NCI-H2171 (cell line): ENCODE data around the gene SDR42E1.
"Not testable (repeated sequence)": the region's sequence is repeated elsewhere in the genome, so short reads cannot be mapped to it uniquely, and the experiment has no call there.

Experiments
- DNase-seq: peaks from one replicate; lab custom pipeline; 2025; lab: John Stamatoyannopoulos, UW

Gene SDR42E1

DNA sequence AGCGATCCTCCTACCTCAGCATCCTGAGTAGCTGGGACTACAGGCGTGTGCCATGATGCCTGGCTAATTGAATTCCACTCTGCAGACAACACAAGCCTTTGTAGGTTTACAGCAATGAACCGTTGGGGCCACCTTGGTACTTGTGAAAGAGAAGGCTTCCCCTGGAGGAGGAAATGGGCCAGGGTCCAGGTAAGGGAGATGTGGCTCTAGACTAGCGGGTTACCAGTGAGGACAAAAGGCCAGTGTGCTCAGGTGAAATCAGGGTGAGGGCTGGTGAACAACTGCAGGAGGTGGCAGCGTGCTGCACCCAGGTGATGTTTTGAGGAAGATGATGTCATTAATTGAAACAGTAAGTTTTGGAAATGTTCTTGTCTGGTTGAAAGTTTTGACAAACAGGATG is 6.7 kb downstream of the SDR42E1 start:
- no peak for DNase-seq

DNA sequence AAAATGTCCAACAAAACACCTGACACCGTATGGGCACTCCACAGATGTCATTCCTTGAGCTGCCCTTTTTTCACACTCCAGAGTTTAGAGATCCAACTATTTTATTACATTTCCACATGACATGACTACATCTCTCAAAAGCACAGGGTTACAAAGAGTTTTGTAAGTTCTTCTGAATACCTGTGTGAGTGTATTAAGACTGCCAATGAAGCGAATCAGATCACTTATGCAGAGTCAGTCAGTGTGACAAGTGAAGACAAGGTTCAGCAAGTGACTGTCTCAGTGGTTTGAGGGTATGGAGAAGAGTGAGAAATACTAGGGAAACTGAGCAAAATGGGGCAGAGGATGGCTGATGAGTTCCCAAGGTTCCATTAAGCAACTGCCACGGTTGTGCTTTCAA is 8.4 kb downstream of the SDR42E1 start:
- no peak for DNase-seq

DNA sequence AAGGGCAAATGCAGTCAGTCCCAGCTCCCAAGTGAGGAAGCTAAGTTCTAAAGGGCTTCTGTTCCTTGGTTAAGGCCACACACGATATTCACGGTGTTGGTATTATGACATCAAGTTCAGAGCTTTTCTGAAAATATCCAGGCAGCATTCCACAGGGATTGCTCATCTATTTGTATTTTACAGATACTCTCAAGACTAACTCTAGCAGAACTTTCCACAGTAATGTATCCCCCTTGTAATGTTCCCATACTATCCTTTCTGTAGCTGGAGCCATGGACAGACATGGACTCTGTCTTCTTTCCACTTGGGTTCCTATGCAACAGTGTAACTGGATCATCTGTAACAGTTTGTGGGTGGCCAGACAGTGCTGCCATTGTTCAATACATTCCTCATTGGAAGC is 13.5 kb downstream of the SDR42E1 start:
- no peak for DNase-seq

GRCh38 chr16:81996664-81997509 is 14.4 kb downstream of the SDR42E1 start:
- no peak for DNase-seq

DNA sequence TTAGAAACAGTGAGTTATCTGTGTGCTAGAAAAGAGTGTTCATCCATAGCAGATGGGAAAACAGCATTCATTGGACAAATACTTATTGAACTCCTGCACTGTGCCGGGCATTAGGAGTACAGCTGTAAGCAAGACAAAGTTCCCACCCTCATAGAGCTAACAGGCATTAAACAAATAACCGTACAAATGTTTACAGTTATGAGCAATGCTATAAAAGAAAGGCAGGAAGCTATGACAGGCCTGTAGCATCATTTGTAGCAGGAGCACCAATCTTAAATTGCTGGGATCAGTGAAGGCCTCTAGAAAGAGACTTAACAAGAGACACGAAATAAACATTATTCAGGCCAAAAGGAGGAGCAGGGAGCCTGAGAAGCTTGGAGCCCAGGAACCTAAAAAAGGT is 15.6 kb downstream of the SDR42E1 start:
- no peak for DNase-seq

- no peak for DNase-seq
Observed at GRCh38 chr16:81994485-81994884, 16.8 kb downstream of the SDR42E1 start.

DNA sequence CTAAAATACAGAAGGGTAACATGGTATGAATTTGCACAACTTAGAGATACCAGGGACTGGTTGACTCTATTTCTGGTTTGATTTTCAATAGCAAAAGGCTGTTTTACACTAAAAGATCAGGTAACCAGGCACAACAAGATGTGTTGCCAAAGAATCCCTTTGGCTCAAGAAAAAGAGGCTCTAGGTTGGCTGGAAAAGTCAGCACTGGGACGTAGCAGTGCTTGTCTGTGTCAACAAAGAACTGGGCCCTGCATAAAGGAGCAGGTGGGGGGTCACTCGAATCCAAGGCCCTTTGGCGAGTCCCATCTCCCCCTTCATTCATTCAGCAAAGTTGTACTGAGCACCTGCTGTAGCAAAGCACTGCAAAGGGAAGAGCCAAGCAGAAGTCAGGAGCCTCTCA is 18.4 kb downstream of the SDR42E1 start:
- DNase-seq, result no peak

- no peak for DNase-seq
Observed at GRCh38 chr16:81987706-81988105, 23.6 kb downstream of the SDR42E1 start.

GRCh38 chr16:81987121-81987520 is 24.1 kb downstream of the SDR42E1 start:
- no peak for DNase-seq

- not testable (repeated sequence) for DNase-seq
Observed at GRCh38 chr16:81977335-81977942, 33.8 kb downstream of the SDR42E1 start.

DNA sequence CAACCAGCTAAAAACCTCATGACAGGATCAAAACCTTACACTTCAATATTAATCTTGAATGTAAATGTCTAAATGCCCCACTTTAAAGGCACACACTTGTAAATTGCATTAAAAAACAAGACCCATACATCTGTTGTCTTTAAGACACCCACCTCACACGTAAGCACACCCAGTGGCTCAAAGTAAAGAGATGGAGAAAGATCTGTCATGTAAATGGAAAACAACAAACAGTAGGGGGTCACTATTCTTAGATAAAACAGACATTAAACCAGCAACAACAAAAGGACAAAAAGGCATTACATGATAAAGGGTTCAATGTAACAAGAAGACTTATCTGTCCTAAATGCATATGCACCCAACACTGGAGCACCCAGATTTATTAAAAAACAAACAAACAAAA is 35.6 kb downstream of the SDR42E1 start:
- DNase-seq, result no peak

DNA sequence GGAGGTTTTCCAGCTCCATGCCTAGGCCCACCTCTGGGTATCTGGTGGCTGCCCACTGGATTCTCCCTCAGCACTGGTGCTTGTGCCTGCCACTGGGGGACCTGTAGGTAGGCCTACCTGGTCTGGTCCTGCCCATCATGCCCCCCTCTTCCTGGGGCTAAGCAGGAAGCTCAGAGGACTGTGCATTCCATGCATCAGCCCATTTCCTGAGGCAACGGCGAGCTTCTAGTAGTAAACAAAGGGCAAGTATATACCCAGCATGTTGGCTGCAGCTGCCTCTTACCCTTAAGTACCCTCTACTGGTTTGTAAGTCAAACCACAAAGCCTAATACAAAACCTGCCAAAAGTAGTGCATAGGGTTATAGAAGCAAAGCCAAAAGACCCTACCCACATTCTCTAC is 37.5 kb downstream of the SDR42E1 start:
- no peak for DNase-seq

DNA sequence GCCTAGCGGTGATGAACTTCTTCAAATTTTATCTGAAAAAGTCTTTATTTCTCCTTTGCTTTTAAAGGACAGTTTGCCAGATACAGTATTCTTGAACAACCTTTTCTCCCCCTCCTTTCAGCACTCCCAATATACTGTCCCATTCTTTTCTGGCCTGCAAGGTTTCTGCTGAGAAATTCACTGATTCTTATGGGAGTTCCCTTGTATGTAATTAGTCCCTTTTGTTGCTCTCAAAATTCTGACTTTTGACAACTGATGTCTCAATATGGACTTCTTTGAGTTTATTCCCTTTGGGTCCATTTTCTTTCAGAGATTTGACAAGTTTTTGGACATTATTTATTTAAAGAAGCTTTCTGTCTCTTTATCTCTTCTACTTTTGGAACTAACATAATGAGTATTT is 39.4 kb downstream of the SDR42E1 start:
- no peak for DNase-seq

GRCh38 chr16:81967358-81967757 is 43.9 kb downstream of the SDR42E1 start:
- no peak for DNase-seq

GRCh38 chr16:81964808-81965207 is 46.5 kb downstream of the SDR42E1 start:
- no peak for DNase-seq

DNA sequence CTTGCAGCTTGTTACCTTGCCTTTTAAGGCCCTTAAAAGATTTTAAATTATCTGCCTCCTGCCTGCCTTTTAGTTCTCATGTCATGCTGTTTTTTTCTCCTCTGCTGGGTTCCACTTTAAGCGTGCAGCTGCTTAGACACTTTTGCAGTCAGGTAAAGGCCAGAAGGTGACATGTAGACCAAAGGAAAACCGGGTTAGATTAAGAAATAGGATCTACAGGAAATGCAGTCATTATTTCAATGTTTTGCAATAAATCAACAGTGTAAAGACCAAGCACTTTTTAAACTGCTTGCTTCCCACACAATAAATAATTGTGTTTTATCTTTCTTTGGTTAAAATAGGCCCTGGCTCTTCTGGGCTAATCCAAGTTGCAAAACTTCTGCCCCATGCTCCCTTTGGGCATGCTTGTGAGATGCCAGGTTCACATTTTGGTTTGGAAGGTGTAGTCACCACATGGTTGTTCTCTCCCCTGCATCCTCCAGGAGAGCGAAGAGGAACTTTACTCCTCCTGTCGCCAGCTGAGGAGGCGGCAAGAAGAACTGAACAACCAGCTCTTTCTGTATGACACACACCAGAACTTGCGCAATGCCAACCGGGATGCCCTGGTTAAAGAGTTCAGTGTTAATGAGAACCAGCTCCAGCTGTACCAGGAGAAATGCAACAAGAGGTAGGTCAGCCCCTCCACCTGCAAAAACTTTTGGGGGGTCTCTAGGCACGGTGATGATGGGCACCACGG is 54.9 kb downstream of the SDR42E1 start:
- DNase-seq, result no peak

DNA sequence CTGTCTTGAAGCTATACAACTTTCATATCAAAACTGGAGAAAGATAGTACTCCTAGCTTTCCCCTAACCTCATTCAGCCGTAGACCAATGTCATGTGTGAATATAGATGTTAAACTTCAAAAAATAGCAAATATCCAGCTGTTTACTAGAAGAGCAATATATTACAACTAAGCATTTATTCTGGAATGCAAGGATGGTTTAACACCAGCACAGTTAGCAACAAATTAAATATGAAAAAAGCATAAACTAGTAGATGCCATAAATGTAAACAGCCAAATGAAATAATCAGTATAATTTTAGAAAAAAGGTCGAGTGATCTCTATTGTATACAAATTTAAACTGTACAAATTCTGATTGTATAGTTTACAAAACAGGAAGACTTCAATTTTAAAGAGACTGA is 59.7 kb downstream of the SDR42E1 start:
- DNase-seq, result no peak

GRCh38 chr16:81946206-81946605 is 65.1 kb downstream of the SDR42E1 start:
- no peak for DNase-seq

DNA sequence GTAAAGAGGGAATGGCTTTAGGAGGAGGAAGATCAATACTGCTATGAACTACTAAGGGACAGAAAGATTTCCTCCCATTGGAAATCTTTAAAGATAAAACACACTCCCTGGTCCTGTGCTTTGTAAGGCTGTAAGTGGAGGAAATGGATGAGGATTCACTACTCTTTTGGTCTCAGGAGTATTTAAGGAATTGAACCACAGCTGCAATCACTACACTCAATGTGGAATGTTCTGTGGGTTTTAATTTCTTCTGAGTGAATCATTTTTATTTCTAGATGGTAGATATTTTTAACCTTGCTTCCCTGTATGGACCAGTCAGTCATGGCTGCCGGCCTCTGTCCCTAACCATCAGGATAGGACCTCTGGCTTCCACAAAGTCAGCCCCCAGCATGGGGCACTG is 65.6 kb downstream of the SDR42E1 start:
- DNase-seq, result no peak

- DNase-seq, result no peak
Observed at GRCh38 chr16:81942007-81942601, 69.2 kb downstream of the SDR42E1 start.

- DNase-seq, result peak; percentile 6
Observed at GRCh38 chr16:81940781-81941560, 70.3 kb downstream of the SDR42E1 start.
